Liver (tissue), 9 donors: ENCODE results near the gene MSL3. TPM values are rescaled to one million over a fixed set of nuclear protein-coding genes. Genes with fewer than 3 reads are reported as not detected.

Experiments used
- DNase-seq: peaks from one replicate; pipeline ENCODE4 v3.0.0-alpha.2; 2017; ENCODE audit warnings: low spot score
- H3K27ac ChIP-seq, 2 donors: one replicate each; pipeline ENCODE4 v1.7.0; 2013; ENCODE audit warnings: inconsistent platforms in 2 of 2, low read length in 2 of 2, control low read depth in 1 of 2, low read depth in 1 of 2, mild to moderate bottlenecking in 1 of 2
- H3K27me3 ChIP-seq, 4 donors: one replicate each; pipeline versions ENCODE4 v1.6.1 to v1.7.0; 2013; ENCODE audit warnings: low read length in 3 of 4, inconsistent platforms in 1 of 4, mild to moderate bottlenecking in 1 of 4, moderate library complexity in 1 of 4; ENCODE audit not compliant: control insufficient read depth in 4 of 4, insufficient read depth in 4 of 4
- H3K36me3 ChIP-seq, 4 donors: one replicate each; pipeline versions ENCODE4 v1.6.1 to v1.7.0; 2013; ENCODE audit warnings: low read length in 3 of 4, mild to moderate bottlenecking in 3 of 4, low read depth in 1 of 4, moderate library complexity in 1 of 4; ENCODE audit not compliant: control insufficient read depth in 4 of 4, insufficient read depth in 3 of 4
- H3K4me1 ChIP-seq, 4 donors: one replicate each; pipeline versions ENCODE4 v1.6.1 to v1.7.0; 2013; ENCODE audit warnings: low read length in 3 of 4, mild to moderate bottlenecking in 3 of 4, moderate library complexity in 1 of 4; ENCODE audit not compliant: control insufficient read depth in 4 of 4, insufficient read depth in 4 of 4
- H3K4me3 ChIP-seq, 3 donors: one replicate each; pipeline versions ENCODE4 v1.6.1 to v1.7.0; 2013; ENCODE audit warnings: low read length in 3 of 3, control low read depth in 1 of 3, low read depth in 1 of 3, mild to moderate bottlenecking in 1 of 3
- H3K9ac ChIP-seq, 2 donors: one replicate each; pipeline ENCODE4 v1.7.0; 2013; ENCODE audit warnings: low read length in 2 of 2, mild to moderate bottlenecking in 2 of 2, moderate library complexity in 2 of 2, control low read depth in 1 of 2, low read depth in 1 of 2
- H3K9me3 ChIP-seq, 4 donors: one replicate each; pipeline versions ENCODE4 v1.6.1 to v1.7.0; 2013; ENCODE audit warnings: low read length in 3 of 4; ENCODE audit not compliant: control insufficient read depth in 4 of 4
- FOXA1 ChIP-seq: IDR thresholded peaks from 2 replicates; pipeline ENCODE4 v1.6.1; 2016; ENCODE audit warnings: antibody characterized with exemption
- FOXA2 ChIP-seq: IDR thresholded peaks from 2 replicates; pipeline ENCODE4 v1.6.1; 2016; ENCODE audit warnings: antibody characterized with exemption
- GABPA ChIP-seq, 2 donors: IDR thresholded peaks in 1 of 2; conservative IDR thresholded peaks in 1 of 2; 2 replicates each; pipeline ENCODE4 v1.6.1; 2016; ENCODE audit warnings: antibody characterized with exemption in 2 of 2, mild to moderate bottlenecking in 1 of 2, moderate library complexity in 1 of 2
- HNF4A ChIP-seq, 2 donors: conservative IDR thresholded peaks; 2 replicates each; pipeline ENCODE4 v1.6.1; 2016; ENCODE audit warnings: antibody characterized with exemption in 2 of 2, mild to moderate bottlenecking in 2 of 2
- HNF4G ChIP-seq: IDR thresholded peaks from 2 replicates; pipeline ENCODE4 v1.6.1; 2016; ENCODE audit warnings: antibody characterized with exemption
- JUND ChIP-seq, 2 donors: IDR thresholded peaks; 2 replicates each; pipeline ENCODE4 v1.6.1; 2016; ENCODE audit warnings: antibody characterized with exemption in 2 of 2
- NR2F2 ChIP-seq: IDR thresholded peaks from 2 replicates; pipeline ENCODE4 v1.6.1; 2016; ENCODE audit warnings: antibody characterized with exemption
- RAD21 ChIP-seq, 2 donors: IDR thresholded peaks; 2 replicates each; pipeline ENCODE4 v1.6.1; 2016; ENCODE audit warnings: antibody characterized with exemption in 2 of 2, mild to moderate bottlenecking in 2 of 2
- RXRA ChIP-seq, 2 donors: IDR thresholded peaks; 2 replicates each; pipeline ENCODE4 v1.6.1; 2017 to 2018; ENCODE audit warnings: antibody characterized with exemption in 2 of 2, mild to moderate bottlenecking in 1 of 2
- SP1 ChIP-seq: IDR thresholded peaks from 2 replicates; pipeline ENCODE4 v1.6.1; 2018; ENCODE audit warnings: antibody characterized with exemption, mild to moderate bottlenecking
- TAF1 ChIP-seq: conservative IDR thresholded peaks from 2 replicates; pipeline ENCODE4 v1.6.1; 2016; ENCODE audit warnings: antibody characterized with exemption, mild to moderate bottlenecking
- YY1 ChIP-seq: IDR thresholded peaks from 2 replicates; pipeline ENCODE4 v1.6.1; 2016; ENCODE audit warnings: antibody characterized with exemption, mild to moderate bottlenecking
- WGBS: extraction: QIAGEN DNeasy Blood & Tissue Kit; methylation state at CpG from one replicate; pipeline ENCODE4 v1.1.7; 2013; 5-methylcytosine and 5-hydroxymethylcytosine counted together
- polyA plus RNA-seq, 2 donors: library from polyadenylated mRNA; stranded (reverse) in 1 of 2; unstranded in 1 of 2; fragments of 200-250 nt in 1 of 2; fragments of >200 nt in 1 of 2; fragmentation: Nextera tagmentation in 1 of 2; extraction: Ambion mirVana in 1 of 2; gene quantifications; one replicate each; pipeline versions ENCODE4 v1.2.1 to v1.2.3, GENCODE V29; 2013 to 2015
- total RNA-seq, 2 donors: library from RNA; depleted of rRNA; stranded (reverse); fragments of >200 nt; gene quantifications; one replicate each; pipeline ENCODE4 v1.2.3, GENCODE V29; 2014
- TF ChIP-seq, protein P1 (sequence below): fragments of 150-350 bp; IDR thresholded peaks from 2 replicates; pipeline ENCODE4 v1.5.1; 2017; ENCODE audit warnings: improper control_type of control experiment, low read depth, low read length; ENCODE audit not compliant: missing input control
- TF ChIP-seq, protein P2 (sequence below): IDR thresholded peaks from 2 replicates; pipeline ENCODE4 v1.6.1; 2016; ENCODE audit warnings: antibody characterized with exemption, mild to moderate bottlenecking
- TF ChIP-seq, protein P3 (sequence below): IDR thresholded peaks from 2 replicates; pipeline ENCODE4 v1.6.1; 2016; ENCODE audit warnings: antibody characterized with exemption
- TF ChIP-seq, protein P4 (sequence below): IDR thresholded peaks from 2 replicates; pipeline ENCODE4 v1.6.1; 2016; ENCODE audit warnings: antibody characterized with exemption
- TF ChIP-seq, protein P5 (sequence below): IDR thresholded peaks from 2 replicates; pipeline ENCODE4 v1.6.1; 2016; ENCODE audit warnings: antibody characterized with exemption
- donor health status: healthy.
- donor health status: healthy.
- donor health status: healthy.
- donor health status: healthy.
- donor health status: healthy.

MSL3 gene
- total and polyA plus RNA-seq, 4 donors: 7.3 to 13.6 (median 8.9) TPM

DNA sequence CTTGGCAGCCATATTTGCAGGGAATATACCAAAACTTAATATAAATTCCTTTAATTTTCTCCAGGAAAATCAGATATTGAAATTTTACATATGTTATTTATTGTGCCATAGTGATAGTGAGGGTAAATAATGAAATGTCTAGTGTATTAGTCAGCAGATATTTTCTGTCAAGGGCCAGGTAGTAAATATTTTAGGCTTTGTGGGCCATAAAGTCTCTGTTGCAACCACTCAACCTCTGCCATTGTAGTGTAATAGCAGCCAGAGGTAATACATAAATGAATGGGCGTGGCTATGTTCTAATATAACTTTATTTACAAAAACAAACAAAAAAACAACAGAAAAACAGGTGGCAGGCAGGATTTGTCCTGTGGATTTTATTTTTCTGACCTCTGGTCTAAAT is 33.5 kb downstream of the MSL3 start:
- Histone ChIP-seq H3K9me3 (no peaks in the 10 kb centered on the region), H3K27ac (no peak overlapping the region), H3K4me1 (no peaks in the 10 kb centered on the region), H3K27me3 (no peaks in the 10 kb centered on the region), H3K9ac (no peak overlapping the region), H3K4me3 (no peak overlapping the region), H3K36me3 (no peaks in the 10 kb centered on the region)
- 92% methylated on average over 1 of the region's 1 CpG for WGBS
- no peak for DNase-seq
- TF ChIP-seq SP1: no peak

DNA sequence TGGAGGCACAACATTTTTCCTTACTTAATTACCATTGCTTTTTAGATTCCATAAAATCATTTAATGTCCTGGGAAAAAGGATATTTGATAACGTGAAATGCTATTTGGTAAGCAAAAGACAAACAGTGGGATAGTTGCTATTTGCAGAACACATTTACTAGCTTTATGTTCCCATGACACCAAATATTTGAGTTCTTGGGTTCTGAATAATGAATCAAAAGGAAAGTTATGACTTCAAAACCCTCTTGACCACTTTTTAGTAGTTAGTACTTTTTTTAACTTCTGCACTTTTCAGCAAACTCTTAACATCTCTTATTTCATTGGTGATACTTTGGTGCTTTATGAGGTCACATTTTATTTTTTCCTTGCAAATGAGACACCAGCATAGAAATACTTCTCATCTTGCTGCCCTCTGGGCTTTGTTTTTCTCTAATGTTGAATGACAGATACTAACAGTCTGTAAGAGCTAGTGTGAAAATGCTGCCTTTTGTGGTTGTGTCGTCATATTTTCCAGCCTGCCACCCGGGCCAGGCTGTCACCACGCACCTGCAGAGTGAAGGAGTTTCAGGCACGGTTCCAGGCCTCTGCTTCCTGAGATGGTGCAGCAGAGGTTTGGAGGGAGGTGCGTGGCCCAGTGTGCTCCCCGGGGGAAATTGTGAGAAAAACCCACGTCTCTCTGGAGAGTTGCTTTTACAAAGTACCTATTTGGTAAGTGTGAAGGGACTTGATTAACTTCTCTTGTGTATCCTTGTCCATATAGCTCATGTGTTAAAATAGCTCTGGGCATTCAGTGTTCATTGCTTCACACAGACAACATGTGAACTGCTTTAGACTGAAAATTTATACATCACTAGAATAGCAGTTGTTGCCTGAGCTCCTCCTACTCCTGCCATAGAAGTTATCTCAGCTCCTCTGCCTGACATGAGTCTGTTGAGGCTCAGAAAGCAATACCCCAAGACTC is 34.7 kb downstream of the MSL3 start:
- no peak overlapping the region for H3K9ac ChIP-seq
- WGBS: 61% methylated on average over 8 of the region's 8 CpGs
- no peak for DNase-seq

More for the DNA sequence above, 34.7 kb downstream of the MSL3 start:
- TF ChIP-seq HNF4G: no peak
- no peak for TF ChIP-seq JUND (IDR thresholded peaks at IDR 0.05)
- no peak for TF ChIP-seq RAD21 (IDR thresholded peaks at IDR 0.05)
- TF ChIP-seq, protein P1, sequence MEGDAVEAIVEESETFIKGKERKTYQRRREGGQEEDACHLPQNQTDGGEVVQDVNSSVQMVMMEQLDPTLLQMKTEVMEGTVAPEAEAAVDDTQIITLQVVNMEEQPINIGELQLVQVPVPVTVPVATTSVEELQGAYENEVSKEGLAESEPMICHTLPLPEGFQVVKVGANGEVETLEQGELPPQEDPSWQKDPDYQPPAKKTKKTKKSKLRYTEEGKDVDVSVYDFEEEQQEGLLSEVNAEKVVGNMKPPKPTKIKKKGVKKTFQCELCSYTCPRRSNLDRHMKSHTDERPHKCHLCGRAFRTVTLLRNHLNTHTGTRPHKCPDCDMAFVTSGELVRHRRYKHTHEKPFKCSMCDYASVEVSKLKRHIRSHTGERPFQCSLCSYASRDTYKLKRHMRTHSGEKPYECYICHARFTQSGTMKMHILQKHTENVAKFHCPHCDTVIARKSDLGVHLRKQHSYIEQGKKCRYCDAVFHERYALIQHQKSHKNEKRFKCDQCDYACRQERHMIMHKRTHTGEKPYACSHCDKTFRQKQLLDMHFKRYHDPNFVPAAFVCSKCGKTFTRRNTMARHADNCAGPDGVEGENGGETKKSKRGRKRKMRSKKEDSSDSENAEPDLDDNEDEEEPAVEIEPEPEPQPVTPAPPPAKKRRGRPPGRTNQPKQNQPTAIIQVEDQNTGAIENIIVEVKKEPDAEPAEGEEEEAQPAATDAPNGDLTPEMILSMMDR: no peak
- TF ChIP-seq TAF1: no peak
- TF ChIP-seq, protein P2, sequence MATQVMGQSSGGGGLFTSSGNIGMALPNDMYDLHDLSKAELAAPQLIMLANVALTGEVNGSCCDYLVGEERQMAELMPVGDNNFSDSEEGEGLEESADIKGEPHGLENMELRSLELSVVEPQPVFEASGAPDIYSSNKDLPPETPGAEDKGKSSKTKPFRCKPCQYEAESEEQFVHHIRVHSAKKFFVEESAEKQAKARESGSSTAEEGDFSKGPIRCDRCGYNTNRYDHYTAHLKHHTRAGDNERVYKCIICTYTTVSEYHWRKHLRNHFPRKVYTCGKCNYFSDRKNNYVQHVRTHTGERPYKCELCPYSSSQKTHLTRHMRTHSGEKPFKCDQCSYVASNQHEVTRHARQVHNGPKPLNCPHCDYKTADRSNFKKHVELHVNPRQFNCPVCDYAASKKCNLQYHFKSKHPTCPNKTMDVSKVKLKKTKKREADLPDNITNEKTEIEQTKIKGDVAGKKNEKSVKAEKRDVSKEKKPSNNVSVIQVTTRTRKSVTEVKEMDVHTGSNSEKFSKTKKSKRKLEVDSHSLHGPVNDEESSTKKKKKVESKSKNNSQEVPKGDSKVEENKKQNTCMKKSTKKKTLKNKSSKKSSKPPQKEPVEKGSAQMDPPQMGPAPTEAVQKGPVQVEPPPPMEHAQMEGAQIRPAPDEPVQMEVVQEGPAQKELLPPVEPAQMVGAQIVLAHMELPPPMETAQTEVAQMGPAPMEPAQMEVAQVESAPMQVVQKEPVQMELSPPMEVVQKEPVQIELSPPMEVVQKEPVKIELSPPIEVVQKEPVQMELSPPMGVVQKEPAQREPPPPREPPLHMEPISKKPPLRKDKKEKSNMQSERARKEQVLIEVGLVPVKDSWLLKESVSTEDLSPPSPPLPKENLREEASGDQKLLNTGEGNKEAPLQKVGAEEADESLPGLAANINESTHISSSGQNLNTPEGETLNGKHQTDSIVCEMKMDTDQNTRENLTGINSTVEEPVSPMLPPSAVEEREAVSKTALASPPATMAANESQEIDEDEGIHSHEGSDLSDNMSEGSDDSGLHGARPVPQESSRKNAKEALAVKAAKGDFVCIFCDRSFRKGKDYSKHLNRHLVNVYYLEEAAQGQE: no peak
- TF ChIP-seq, protein P3, sequence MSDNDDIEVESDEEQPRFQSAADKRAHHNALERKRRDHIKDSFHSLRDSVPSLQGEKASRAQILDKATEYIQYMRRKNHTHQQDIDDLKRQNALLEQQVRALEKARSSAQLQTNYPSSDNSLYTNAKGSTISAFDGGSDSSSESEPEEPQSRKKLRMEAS: no peak
- no peak for TF ChIP-seq FOXA1
- TF ChIP-seq, protein P4, sequence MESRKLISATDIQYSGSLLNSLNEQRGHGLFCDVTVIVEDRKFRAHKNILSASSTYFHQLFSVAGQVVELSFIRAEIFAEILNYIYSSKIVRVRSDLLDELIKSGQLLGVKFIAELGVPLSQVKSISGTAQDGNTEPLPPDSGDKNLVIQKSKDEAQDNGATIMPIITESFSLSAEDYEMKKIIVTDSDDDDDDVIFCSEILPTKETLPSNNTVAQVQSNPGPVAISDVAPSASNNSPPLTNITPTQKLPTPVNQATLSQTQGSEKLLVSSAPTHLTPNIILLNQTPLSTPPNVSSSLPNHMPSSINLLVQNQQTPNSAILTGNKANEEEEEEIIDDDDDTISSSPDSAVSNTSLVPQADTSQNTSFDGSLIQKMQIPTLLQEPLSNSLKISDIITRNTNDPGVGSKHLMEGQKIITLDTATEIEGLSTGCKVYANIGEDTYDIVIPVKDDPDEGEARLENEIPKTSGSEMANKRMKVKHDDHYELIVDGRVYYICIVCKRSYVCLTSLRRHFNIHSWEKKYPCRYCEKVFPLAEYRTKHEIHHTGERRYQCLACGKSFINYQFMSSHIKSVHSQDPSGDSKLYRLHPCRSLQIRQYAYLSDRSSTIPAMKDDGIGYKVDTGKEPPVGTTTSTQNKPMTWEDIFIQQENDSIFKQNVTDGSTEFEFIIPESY: no peak
- TF ChIP-seq RXRA (IDR thresholded peaks at IDR 0.05): no peak
- TF ChIP-seq, protein P5, sequence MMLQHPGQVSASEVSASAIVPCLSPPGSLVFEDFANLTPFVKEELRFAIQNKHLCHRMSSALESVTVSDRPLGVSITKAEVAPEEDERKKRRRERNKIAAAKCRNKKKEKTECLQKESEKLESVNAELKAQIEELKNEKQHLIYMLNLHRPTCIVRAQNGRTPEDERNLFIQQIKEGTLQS: no peak
- no peak for TF ChIP-seq NR2F2
- TF ChIP-seq FOXA2: no peak
- TF ChIP-seq YY1: no peak
- no peak for TF ChIP-seq SP1
- TF ChIP-seq HNF4A (conservative IDR thresholded peaks at IDR 0.05): no peak
- no peak for TF ChIP-seq GABPA (IDR thresholded peaks at IDR 0.05 in 1 of 2, conservative IDR thresholded peaks at IDR 0.05 in 1 of 2)
- Histone ChIP-seq H3K4me1 (no peaks in the 10 kb centered on the region), H3K36me3 (no peaks in the 10 kb centered on the region), H3K4me3 (no peak overlapping the region), H3K9me3 (peaks cover 0 to 3% (median 0%) of the 10 kb centered on the region in 4 donors), H3K27ac (no peak overlapping the region), H3K27me3 (no peaks in the 10 kb centered on the region)
